Measurements from ENCODE around the gene TREML2.

Gene TREML2

DNA sequence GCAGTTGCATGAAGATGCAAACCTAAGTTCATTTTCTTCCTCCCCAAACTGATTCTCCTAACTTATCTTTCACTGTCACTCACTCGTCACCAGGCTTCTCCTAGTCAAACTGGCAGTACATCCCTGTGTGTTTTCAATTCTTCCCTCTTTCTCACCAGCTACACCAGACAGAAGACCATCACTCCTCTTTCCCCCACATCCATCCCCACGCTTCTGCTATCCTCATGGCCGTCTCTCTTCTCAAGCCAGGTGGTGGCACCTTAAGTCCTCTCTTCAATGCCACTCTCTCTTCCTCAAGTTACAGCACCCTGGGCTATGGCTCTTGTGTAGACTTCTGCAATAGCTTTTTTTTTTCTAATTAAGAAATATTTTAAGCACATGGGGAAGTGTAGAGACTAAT lies 23.7 kb downstream of the TREML2 start:
- Histone ChIP-seq H3K36me3 (replicated peaks; ENCODE audit: low read depth, low read length) (no peaks in the 10 kb centered on the region), H3K4me3 (ENCODE audit: low read length) (no peak overlapping the region), H3K4me1 (ENCODE audit: low read length) (peaks cover 12% of the 10 kb centered on the region), H3K79me2 (ENCODE audit: low read length) (no peaks in the 10 kb centered on the region), H4K20me1 (ENCODE audit: insufficient read depth, low read length) (no peaks in the 10 kb centered on the region), H3K9ac (ENCODE audit: low read length) (no peak overlapping the region), H3K9me3 (ENCODE audit: insufficient read depth, low read length) (no peaks in the 10 kb centered on the region), H3K4me2 (ENCODE audit: low read length) (no peak overlapping the region), H2AFZ (ENCODE audit: low read depth, low read length) (no peak overlapping the region), H3K27ac (ENCODE audit: low read length) (no peak overlapping the region), H3K27me3 (ENCODE audit: low read depth, low read length) (0 out of 2 replicates have a peak, but pooled peaks cover 4% of the 10 kb centered on the region)
- no peak for TF ChIP-seq EZH2phosphoT487 (IDR thresholded peaks at IDR 0.05; ENCODE audit: low read depth)
- TF ChIP-seq, protein P1, sequence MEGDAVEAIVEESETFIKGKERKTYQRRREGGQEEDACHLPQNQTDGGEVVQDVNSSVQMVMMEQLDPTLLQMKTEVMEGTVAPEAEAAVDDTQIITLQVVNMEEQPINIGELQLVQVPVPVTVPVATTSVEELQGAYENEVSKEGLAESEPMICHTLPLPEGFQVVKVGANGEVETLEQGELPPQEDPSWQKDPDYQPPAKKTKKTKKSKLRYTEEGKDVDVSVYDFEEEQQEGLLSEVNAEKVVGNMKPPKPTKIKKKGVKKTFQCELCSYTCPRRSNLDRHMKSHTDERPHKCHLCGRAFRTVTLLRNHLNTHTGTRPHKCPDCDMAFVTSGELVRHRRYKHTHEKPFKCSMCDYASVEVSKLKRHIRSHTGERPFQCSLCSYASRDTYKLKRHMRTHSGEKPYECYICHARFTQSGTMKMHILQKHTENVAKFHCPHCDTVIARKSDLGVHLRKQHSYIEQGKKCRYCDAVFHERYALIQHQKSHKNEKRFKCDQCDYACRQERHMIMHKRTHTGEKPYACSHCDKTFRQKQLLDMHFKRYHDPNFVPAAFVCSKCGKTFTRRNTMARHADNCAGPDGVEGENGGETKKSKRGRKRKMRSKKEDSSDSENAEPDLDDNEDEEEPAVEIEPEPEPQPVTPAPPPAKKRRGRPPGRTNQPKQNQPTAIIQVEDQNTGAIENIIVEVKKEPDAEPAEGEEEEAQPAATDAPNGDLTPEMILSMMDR (IDR thresholded peaks at IDR 0.05; ENCODE audit: low read depth, low read length), result no peak

DNA sequence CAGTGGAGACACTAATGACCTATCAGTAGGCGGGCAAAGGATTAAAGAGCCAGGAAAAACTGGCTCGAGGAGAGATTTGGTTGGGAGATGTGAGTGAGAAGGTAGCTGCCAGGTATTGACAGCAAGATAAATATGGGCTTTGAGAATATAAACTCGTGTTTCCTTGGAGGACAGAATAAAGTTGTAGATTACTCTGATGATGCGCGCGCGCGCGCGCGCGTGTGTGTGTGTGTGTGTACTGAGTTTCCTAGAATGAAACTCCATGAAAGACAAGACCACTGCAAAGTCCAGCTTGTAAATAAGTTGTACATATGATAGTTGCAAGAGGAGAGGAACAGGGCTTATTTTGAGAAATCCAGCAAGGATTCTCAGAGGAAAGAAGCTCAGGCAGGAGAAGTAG lies 24.8 kb downstream of the TREML2 start:
- peaks cover 11% of the 10 kb centered on the region for H3K4me1 ChIP-seq (ENCODE audit: low read length)
- 0 out of 2 replicates have a peak, but pooled peaks cover 4% of the 10 kb centered on the region for H3K27me3 ChIP-seq (ENCODE audit: low read depth, low read length)
- H3K9me3 ChIP-seq (ENCODE audit: insufficient read depth, low read length), result no peaks in the 10 kb centered on the region
- no peak overlapping the region for H2AFZ ChIP-seq (ENCODE audit: low read depth, low read length)
- H3K9ac ChIP-seq (ENCODE audit: low read length), result no peak overlapping the region
- no peaks in the 10 kb centered on the region for H3K79me2 ChIP-seq (ENCODE audit: low read length)
- TF ChIP-seq EZH2phosphoT487 (IDR thresholded peaks at IDR 0.05; ENCODE audit: low read depth), result no peak
- TF ChIP-seq, protein P1 (IDR thresholded peaks at IDR 0.05; ENCODE audit: low read depth, low read length), result no peak
- no peak overlapping the region for H3K27ac ChIP-seq (ENCODE audit: low read length)
- no peak overlapping the region for H3K4me3 ChIP-seq (ENCODE audit: low read length)
- H4K20me1 ChIP-seq (ENCODE audit: insufficient read depth, low read length), result no peaks in the 10 kb centered on the region
- no peak overlapping the region for H3K4me2 ChIP-seq (ENCODE audit: low read length)
- no peaks in the 10 kb centered on the region for H3K36me3 ChIP-seq (replicated peaks; ENCODE audit: low read depth, low read length)

DNA sequence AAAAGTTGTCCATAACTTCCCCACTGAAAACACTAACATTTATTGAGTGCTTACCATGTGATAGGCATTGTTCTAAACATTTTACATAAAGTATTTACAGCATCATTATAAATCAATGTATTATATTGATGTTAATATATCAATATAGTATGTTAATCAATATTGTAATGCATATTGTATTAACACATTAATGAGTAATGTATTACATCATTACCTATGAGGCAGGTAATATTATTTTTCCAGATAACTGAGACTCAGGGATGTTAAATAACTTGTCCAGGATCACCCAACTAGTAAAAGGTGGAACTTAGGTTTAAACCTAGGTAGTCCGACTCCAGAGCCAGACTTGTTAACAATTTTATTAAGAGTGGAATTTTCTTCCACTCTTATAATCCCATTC lies 25.9 kb downstream of the TREML2 start:
- Histone ChIP-seq H3K4me1 (ENCODE audit: low read length) (peaks cover 11% of the 10 kb centered on the region), H3K36me3 (replicated peaks; ENCODE audit: low read depth, low read length) (no peaks in the 10 kb centered on the region), H3K27ac (ENCODE audit: low read length) (no peak overlapping the region), H3K27me3 (ENCODE audit: low read depth, low read length) (0 out of 2 replicates have a peak, but pooled peaks cover 4% of the 10 kb centered on the region), H2AFZ (ENCODE audit: low read depth, low read length) (no peak overlapping the region), H3K9me3 (ENCODE audit: insufficient read depth, low read length) (no peaks in the 10 kb centered on the region), H3K4me2 (ENCODE audit: low read length) (0 out of 2 replicates have a peak overlapping the region, but pooled peaks have one; percentile 4), H3K9ac (ENCODE audit: low read length) (no peak overlapping the region), H3K79me2 (ENCODE audit: low read length) (no peaks in the 10 kb centered on the region), H3K4me3 (ENCODE audit: low read length) (no peak overlapping the region), H4K20me1 (ENCODE audit: insufficient read depth, low read length) (no peaks in the 10 kb centered on the region)
- TF ChIP-seq, protein P1 (IDR thresholded peaks at IDR 0.05; ENCODE audit: low read depth, low read length), result no peak
- TF ChIP-seq EZH2phosphoT487 (IDR thresholded peaks at IDR 0.05; ENCODE audit: low read depth), result no peak

DNA sequence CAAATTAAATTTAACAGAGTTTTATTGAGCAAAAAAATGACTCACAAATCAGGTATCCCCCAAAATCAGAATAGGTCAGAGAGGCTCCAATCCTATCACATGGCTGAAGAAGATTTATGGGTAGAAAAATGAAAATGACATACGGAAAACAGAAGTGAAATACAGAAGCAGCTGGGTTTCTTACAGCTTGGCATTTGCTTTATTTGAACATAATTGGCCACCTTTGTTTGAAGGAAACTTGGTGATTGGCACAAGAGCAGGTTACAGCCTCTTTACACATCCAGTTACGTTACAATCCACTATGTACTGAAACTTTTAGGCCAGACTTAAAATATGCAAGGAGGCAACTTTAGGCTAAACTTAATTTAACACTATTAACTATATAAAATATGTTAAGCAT lies 26.3 kb downstream of the TREML2 start:
- Histone ChIP-seq H3K4me2 (ENCODE audit: low read length) (peak overlapping the region; percentile 4), H3K27me3 (ENCODE audit: low read depth, low read length) (0 out of 2 replicates have a peak, but pooled peaks cover 4% of the 10 kb centered on the region), H3K79me2 (ENCODE audit: low read length) (no peaks in the 10 kb centered on the region), H3K9ac (ENCODE audit: low read length) (no peak overlapping the region), H3K27ac (ENCODE audit: low read length) (no peak overlapping the region), H3K9me3 (ENCODE audit: insufficient read depth, low read length) (no peaks in the 10 kb centered on the region), H3K4me3 (ENCODE audit: low read length) (no peak overlapping the region), H2AFZ (ENCODE audit: low read depth, low read length) (no peak overlapping the region), H4K20me1 (ENCODE audit: insufficient read depth, low read length) (no peaks in the 10 kb centered on the region), H3K4me1 (ENCODE audit: low read length) (peaks cover 11% of the 10 kb centered on the region), H3K36me3 (replicated peaks; ENCODE audit: low read depth, low read length) (no peaks in the 10 kb centered on the region)
- TF ChIP-seq, protein P1 (IDR thresholded peaks at IDR 0.05; ENCODE audit: low read depth, low read length), result no peak
- no peak for TF ChIP-seq EZH2phosphoT487 (IDR thresholded peaks at IDR 0.05; ENCODE audit: low read depth)
